Breast epithelium (tissue), 4 donors: ENCODE data around the gene TMEM179. TPM values are rescaled to one million over a fixed set of nuclear protein-coding genes. Genes with fewer than 3 reads are reported as not detected.
A peak's percentile ranks its signal among the peaks of the same experiment; 100 is the strongest.

Experiments
- DNase-seq, 2 donors: peaks; one replicate each; pipeline ENCODE4 v3.0.0-alpha.2; 2019; ENCODE audit warnings: low spot score in 2 of 2
- H3K27ac ChIP-seq, 2 donors: fragments of 200-600 bp; sonication (generic) in 1 of 2; one replicate each; pipeline ENCODE4 v1.5.1; 2016 to 2019; ENCODE audit warnings: mild to moderate bottlenecking in 1 of 2
- H3K27me3 ChIP-seq, 2 donors: fragments of 200-600 bp; sonication (generic) in 1 of 2; one replicate each; pipeline versions ENCODE4 v1.5.1 to v1.6.0; 2017 to 2019; ENCODE audit warnings: control low read depth in 1 of 2, mild to moderate bottlenecking in 1 of 2
- H3K36me3 ChIP-seq: fragments of 200-600 bp; one replicate; pipeline ENCODE4 v1.5.1; 2019
- H3K4me1 ChIP-seq, 2 donors: fragments of 200-600 bp; sonication (generic); one replicate each; pipeline ENCODE4 v1.5.1; 2016 to 2019; ENCODE audit warnings: control low read depth in 1 of 2
- H3K4me3 ChIP-seq, 3 donors: fragments of 200-600 bp; sonication (generic); 1 replicate in 2 of 3; 2 replicates in 1 of 3; pipeline ENCODE4 v1.5.1; 2016 to 2019; ENCODE audit warnings: mild to moderate bottlenecking in 3 of 3, moderate library complexity in 2 of 3
- H3K9me3 ChIP-seq, 2 donors: fragments of 200-600 bp; sonication (generic) in 1 of 2; one replicate each; pipeline ENCODE4 v1.5.1; 2016 to 2019; ENCODE audit warnings: control low read depth in 1 of 2
- CTCF ChIP-seq, 3 donors: fragments of 450-650 bp; IDR thresholded peaks; one replicate each; pipeline ENCODE4 v1.5.1; 2016 to 2017; ENCODE audit warnings: antibody characterized with exemption in 3 of 3, mild to moderate bottlenecking in 3 of 3, moderate library complexity in 3 of 3
- POLR2A ChIP-seq: fragments of 450-650 bp; IDR thresholded peaks from one replicate; pipeline ENCODE4 v1.6.1; 2016; ENCODE audit warnings: antibody characterized with exemption, mild to moderate bottlenecking, moderate library complexity
- POLR2AphosphoS5 ChIP-seq, 3 donors: sonication (generic); formaldehyde crosslinking; IDR thresholded peaks; one replicate each; pipeline ENCODE4 v1.6.1; 2017; ENCODE audit warnings: antibody characterized with exemption in 3 of 3
- intact Hi-C: fragments of 100-400 bp; cut with DNase I; formaldehyde crosslinking; loops from one replicate; pipeline ENCODE4 v1.15.1; 2023; ENCODE audit warnings: low total_unique reads
- total RNA-seq, 3 donors: library from RNA; depleted of rRNA; stranded (reverse); fragments of >200 nt; gene quantifications; one replicate each; pipeline ENCODE4 v1.1.0, GENCODE V29; 2016

TMEM179 gene
- total RNA-seq, 3 donors from 2014 or later, result not detected

GRCh38 chr14:104550861-104551728 is 53.5 kb downstream of the TMEM179 start:
- peak in 1 of 2 donors; percentile 43 for DNase-seq
- H3K9me3 ChIP-seq, result peaks cover 0 to 5% of the 10 kb centered on the region in 2 donors
- TF ChIP-seq POLR2AphosphoS5 (IDR thresholded peaks at IDR 0.05), result no peak
- TF ChIP-seq CTCF (IDR thresholded peaks at IDR 0.05), result no peak
- TF ChIP-seq POLR2A, result no peak
- H3K36me3 ChIP-seq, result no peaks in the 10 kb centered on the region
- no peaks in the 10 kb centered on the region for H3K4me1 ChIP-seq
- H3K27me3 ChIP-seq, result peaks cover 0 to 82% of the 10 kb centered on the region in 2 donors
- intact Hi-C loops, result no loop called here
- no peak overlapping the region for H3K27ac ChIP-seq
- H3K4me3 ChIP-seq, result no peak overlapping the region

- Histone ChIP-seq H3K36me3 (no peaks in the 10 kb centered on the region), H3K4me3 (no peak overlapping the region), H3K27me3 (peaks cover 0 to 82% of the 10 kb centered on the region in 2 donors), H3K4me1 (no peaks in the 10 kb centered on the region), H3K9me3 (peaks cover 0 to 5% of the 10 kb centered on the region in 2 donors), H3K27ac (no peak overlapping the region)
- TF ChIP-seq CTCF (IDR thresholded peaks at IDR 0.05), result no peak
- TF ChIP-seq POLR2A, result no peak
- no peak for TF ChIP-seq POLR2AphosphoS5 (IDR thresholded peaks at IDR 0.05)
- DNase-seq, result no peak
- intact Hi-C loops, result no loop called here
Observed at GRCh38 chr14:104550340-104550860, 54.2 kb downstream of the TMEM179 start.

GRCh38 chr14:104549536-104550339 is 54.8 kb downstream of the TMEM179 start:
- no peak for TF ChIP-seq CTCF (IDR thresholded peaks at IDR 0.05)
- TF ChIP-seq POLR2A, result no peak
- no peak for TF ChIP-seq POLR2AphosphoS5 (IDR thresholded peaks at IDR 0.05)
- peaks cover 0 to 5% of the 10 kb centered on the region in 2 donors for H3K9me3 ChIP-seq
- no peaks in the 10 kb centered on the region for H3K36me3 ChIP-seq
- intact Hi-C loops, result no loop called here
- no peak for DNase-seq
- H3K4me1 ChIP-seq, result no peaks in the 10 kb centered on the region
- H3K4me3 ChIP-seq, result no peak overlapping the region
- no peak overlapping the region for H3K27ac ChIP-seq
- peaks cover 0 to 82% of the 10 kb centered on the region in 2 donors for H3K27me3 ChIP-seq

GRCh38 chr14:104548802-104549535 is 55.6 kb downstream of the TMEM179 start:
- Histone ChIP-seq H3K4me3 (no peak overlapping the region), H3K36me3 (no peaks in the 10 kb centered on the region), H3K27me3 (peaks cover 0 to 83% of the 10 kb centered on the region in 2 donors), H3K4me1 (no peaks in the 10 kb centered on the region), H3K9me3 (peaks cover 0 to 5% of the 10 kb centered on the region in 2 donors), H3K27ac (no peak overlapping the region)
- TF ChIP-seq CTCF (IDR thresholded peaks at IDR 0.05), result no peak
- intact Hi-C loops, result no loop called here
- DNase-seq, result peak in 1 of 2 donors; percentile 33
